GM11168 (cell line): Measurements from ENCODE around the gene SELENON.

Source experiments
- in situ Hi-C: fragments of 300-500 bp; cut with MboI; formaldehyde crosslinking; loops from one replicate; pipeline ENCODE4 v1.12.0; 2022; ENCODE audit warnings: low sequenced_read_pairs; ENCODE audit not compliant: unreplicated experiment

The SELENON gene

GRCh38 chr1:25807480-25808390, 7.7 kb downstream of the SELENON start:
- in situ Hi-C loops: loop anchor here (10.0 to 25.0 kb wide), 3 partner anchors 193 to 570 kb away; partner anchors contain the start of genes MAN1C1, RHCE, RSRP1 and SYF2

GRCh38 chr1:25808481-25809244, 8.7 kb downstream of the SELENON start:
- in situ Hi-C loops: loop anchor here (10.0 to 25.0 kb wide), 3 partner anchors 194 to 571 kb away; partner anchors contain the start of genes MAN1C1, RHCE, RSRP1 and SYF2

- in situ Hi-C loops: loop anchor here (10.0 to 25.0 kb wide), 3 partner anchors 195 to 572 kb away; partner anchors contain the start of genes MAN1C1, RHCE, RSRP1 and SYF2
These were observed 9.4 kb downstream of the SELENON start for GRCh38 chr1:25809283-25809926.

- in situ Hi-C loops: loop anchor here (10.0 to 25.0 kb wide), 4 partner anchors 195 to 573 kb away; partner anchors contain the start of genes MAN1C1, RHCE, RSRP1 and SYF2
These were observed 9.9 kb downstream of the SELENON start for GRCh38 chr1:25809929-25810328.

GRCh38 chr1:25810341-25811299, 10.6 kb downstream of the SELENON start:
- in situ Hi-C loops: loop anchor here (10.0 to 25.0 kb wide), 3 partner anchors 286 to 573 kb away; partner anchors contain the start of genes RHCE, RSRP1 and SYF2

GRCh38 chr1:25811384-25812082, 11.5 kb downstream of the SELENON start:
- in situ Hi-C loops: loop anchor here (10.0 to 25.0 kb wide), 3 partner anchors 287 to 574 kb away; partner anchors contain the start of genes RHCE, RSRP1 and SYF2

- in situ Hi-C loops: loop anchor here (10.0 to 25.0 kb wide), 3 partner anchors 288 to 576 kb away; partner anchors contain the start of genes RHCE, RSRP1 and SYF2
These were observed 13.2 kb downstream of the SELENON start for GRCh38 chr1:25813071-25813733.

GRCh38 chr1:25813734-25814471, 13.9 kb downstream of the SELENON start:
- in situ Hi-C loops: loop anchor here (10.0 to 25.0 kb wide), 3 partner anchors 289 to 577 kb away; partner anchors contain the start of genes RHCE, RSRP1 and SYF2

GRCh38 chr1:25814549-25815087, 14.6 kb downstream of the SELENON start:
- in situ Hi-C loops: loop anchor here (10.0 to 25.0 kb wide), 3 partner anchors 290 to 577 kb away; partner anchors contain the start of genes RHCE, RSRP1 and SYF2

- in situ Hi-C loops: loop anchor here (10.0 to 25.0 kb wide), 3 partner anchors 291 to 578 kb away; partner anchors contain the start of genes RHCE, RSRP1 and SYF2
These were observed 15.5 kb downstream of the SELENON start for GRCh38 chr1:25815208-25816111.

- in situ Hi-C loops: loop anchor here (10.0 to 25.0 kb wide), 3 partner anchors 291 to 579 kb away; partner anchors contain the start of genes RHCE, RSRP1 and SYF2
These were observed 16.2 kb downstream of the SELENON start for GRCh38 chr1:25816112-25816718.

- in situ Hi-C loops: loop anchor here (10.0 to 25.0 kb wide), 3 partner anchors 293 to 581 kb away; partner anchors contain the start of genes RHCE, RSRP1 and SYF2
These were observed 18.0 kb downstream of the SELENON start for GRCh38 chr1:25817840-25818501.

- in situ Hi-C loops: loop anchor here (10.0 to 25.0 kb wide), 3 partner anchors 294 to 581 kb away; partner anchors contain the start of genes RHCE, RSRP1 and SYF2
These were observed 18.6 kb downstream of the SELENON start for GRCh38 chr1:25818569-25818968.
